ENCODE data around the gene MYO5A. TPM values are rescaled to one million over a fixed set of nuclear protein-coding genes. Genes with fewer than 3 reads are reported as not detected.

MYO5A gene
- total and polyA plus RNA-seq, 9 of the 15 experiments (the other 6 are each of a cell fraction or from before 2014, with no cell fraction given), result 0.03 to 0.82 (median 0.40) TPM

DNA sequence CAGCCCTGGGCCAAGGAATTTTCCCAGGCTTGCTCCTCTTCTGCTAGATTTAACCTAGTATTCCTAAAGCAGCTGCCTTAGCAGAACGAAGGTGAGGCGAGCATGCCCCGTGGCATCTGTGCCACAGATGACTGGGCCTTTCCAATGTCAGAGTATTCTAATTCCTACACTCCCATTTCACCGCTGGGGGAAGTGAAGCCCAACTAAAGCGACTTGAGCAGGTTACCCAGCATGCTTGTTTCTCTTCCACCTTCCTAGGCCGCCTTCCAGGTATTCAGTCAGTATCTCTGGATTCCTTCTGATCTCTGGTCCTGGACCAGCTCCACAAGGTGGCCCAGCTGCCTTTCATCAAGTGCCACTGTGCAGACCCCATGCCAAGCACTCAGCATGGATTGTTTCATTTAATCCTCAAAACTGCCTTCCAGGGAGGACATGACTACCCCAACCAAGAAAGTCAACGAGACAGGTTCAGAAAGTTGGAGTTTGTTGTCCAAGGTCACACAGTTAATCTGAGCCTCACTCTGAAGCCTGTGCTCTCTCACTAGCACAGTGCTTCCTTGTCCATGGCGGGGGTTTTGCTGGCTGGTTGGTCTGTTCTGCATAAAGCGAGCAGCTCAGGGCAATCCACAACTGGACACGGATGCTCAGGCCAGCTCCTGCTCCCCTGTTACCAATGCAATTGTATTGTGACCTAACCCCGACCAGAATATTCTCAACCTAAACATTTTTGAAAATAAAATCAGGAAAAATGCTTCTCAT lies 248.2 kb downstream of the MYO5A start:
- intact Hi-C loops (cut with micrococcal nuclease) (no loop called here), in situ Hi-C loops (cut with MboI) (no loop called here)
- peaks cover 7 to 61% of the 10 kb centered on the region in 2 experiments; a peak in 4 of 5 replicates for H3K27me3 ChIP-seq (ENCODE audit: control insufficient read depth in 2 of 2, insufficient read depth in 2 of 2, low read length in 2 of 2)
- no peak overlapping the region for H2AFZ ChIP-seq (ENCODE audit: low read depth, low read length)
- BruUV-seq (replicated peaks), result no TSS peak
- H3K9me1 ChIP-seq (ENCODE audit: control insufficient read depth, insufficient read depth, low read length), result no peaks in the 10 kb centered on the region
- ChIA-PET POLR2A (no interaction called here), CTCF (ENCODE audit: low intra/inter-chr PET ratio) (interaction anchor here (0.8 kb wide), 1 partner anchor 237 kb away, joined by 3 read pairs; no protein-coding TSS in a partner anchor)
- no peak overlapping the region for H3K4me2 ChIP-seq (ENCODE audit: insufficient read depth, low read length)
- H3K9ac ChIP-seq (ENCODE audit: insufficient read depth in 1 of 2, low read depth in 2 of 2, low read length in 2 of 2), result no peak overlapping the region
- H3K36me3 ChIP-seq (ENCODE audit: control insufficient read depth, insufficient read depth, low read length), result no peaks in the 10 kb centered on the region
- 0% methylated on average over 11 of the region's 11 CpGs for WGBS (ENCODE audit: insufficient coverage, low coverage, missing lambda C conversion rate)
- no peaks in the 10 kb centered on the region for H3K4me1 ChIP-seq (replicated peaks in 1 of 2; ENCODE audit: control insufficient read depth in 2 of 2, insufficient read depth in 2 of 2, low read length in 2 of 2)
- no peaks in the 10 kb centered on the region; the same call in 1 of the 2 replicates for H4K20me1 ChIP-seq (replicated peaks; ENCODE audit: control insufficient read depth, insufficient read depth, low read length)
- TF ChIP-seq ZNF121 (CRISPR knock-in tag; conservative IDR thresholded peaks at IDR 0.05), result no peak
- TF ChIP-seq BRD4 (IDR thresholded peaks at IDR 0.05), result no peak
- TF ChIP-seq, protein P1, sequence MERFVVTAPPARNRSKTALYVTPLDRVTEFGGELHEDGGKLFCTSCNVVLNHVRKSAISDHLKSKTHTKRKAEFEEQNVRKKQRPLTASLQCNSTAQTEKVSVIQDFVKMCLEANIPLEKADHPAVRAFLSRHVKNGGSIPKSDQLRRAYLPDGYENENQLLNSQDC (CRISPR knock-in tag; IDR thresholded peaks at IDR 0.05), result no peak
- TF ChIP-seq, protein P2, sequence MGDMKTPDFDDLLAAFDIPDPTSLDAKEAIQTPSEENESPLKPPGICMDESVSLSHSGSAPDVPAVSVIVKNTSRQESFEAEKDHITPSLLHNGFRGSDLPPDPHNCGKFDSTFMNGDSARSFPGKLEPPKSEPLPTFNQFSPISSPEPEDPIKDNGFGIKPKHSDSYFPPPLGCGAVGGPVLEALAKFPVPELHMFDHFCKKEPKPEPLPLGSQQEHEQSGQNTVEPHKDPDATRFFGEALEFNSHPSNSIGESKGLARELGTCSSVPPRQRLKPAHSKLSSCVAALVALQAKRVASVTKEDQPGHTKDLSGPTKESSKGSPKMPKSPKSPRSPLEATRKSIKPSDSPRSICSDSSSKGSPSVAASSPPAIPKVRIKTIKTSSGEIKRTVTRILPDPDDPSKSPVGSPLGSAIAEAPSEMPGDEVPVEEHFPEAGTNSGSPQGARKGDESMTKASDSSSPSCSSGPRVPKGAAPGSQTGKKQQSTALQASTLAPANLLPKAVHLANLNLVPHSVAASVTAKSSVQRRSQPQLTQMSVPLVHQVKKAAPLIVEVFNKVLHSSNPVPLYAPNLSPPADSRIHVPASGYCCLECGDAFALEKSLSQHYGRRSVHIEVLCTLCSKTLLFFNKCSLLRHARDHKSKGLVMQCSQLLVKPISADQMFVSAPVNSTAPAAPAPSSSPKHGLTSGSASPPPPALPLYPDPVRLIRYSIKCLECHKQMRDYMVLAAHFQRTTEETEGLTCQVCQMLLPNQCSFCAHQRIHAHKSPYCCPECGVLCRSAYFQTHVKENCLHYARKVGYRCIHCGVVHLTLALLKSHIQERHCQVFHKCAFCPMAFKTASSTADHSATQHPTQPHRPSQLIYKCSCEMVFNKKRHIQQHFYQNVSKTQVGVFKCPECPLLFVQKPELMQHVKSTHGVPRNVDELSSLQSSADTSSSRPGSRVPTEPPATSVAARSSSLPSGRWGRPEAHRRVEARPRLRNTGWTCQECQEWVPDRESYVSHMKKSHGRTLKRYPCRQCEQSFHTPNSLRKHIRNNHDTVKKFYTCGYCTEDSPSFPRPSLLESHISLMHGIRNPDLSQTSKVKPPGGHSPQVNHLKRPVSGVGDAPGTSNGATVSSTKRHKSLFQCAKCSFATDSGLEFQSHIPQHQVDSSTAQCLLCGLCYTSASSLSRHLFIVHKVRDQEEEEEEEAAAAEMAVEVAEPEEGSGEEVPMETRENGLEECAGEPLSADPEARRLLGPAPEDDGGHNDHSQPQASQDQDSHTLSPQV (IDR thresholded peaks at IDR 0.05), result no peak
- no peak for TF ChIP-seq CSDE1 (IDR thresholded peaks at IDR 0.05)
- TF ChIP-seq, protein P3, sequence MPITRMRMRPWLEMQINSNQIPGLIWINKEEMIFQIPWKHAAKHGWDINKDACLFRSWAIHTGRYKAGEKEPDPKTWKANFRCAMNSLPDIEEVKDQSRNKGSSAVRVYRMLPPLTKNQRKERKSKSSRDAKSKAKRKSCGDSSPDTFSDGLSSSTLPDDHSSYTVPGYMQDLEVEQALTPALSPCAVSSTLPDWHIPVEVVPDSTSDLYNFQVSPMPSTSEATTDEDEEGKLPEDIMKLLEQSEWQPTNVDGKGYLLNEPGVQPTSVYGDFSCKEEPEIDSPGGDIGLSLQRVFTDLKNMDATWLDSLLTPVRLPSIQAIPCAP (CRISPR knock-in tag; IDR thresholded peaks at IDR 0.05; ENCODE audit: borderline replicate concordance), result no peak
- TF ChIP-seq SNRNP70 (optimal IDR thresholded peaks at IDR 0.05; ENCODE audit: low read depth, low read length), result no peak
- no peak for TF ChIP-seq U2AF1 (optimal IDR thresholded peaks at IDR 0.05; ENCODE audit: low read depth, low read length)
- no peak for TF ChIP-seq DDX20 (tag; IDR thresholded peaks at IDR 0.05; ENCODE audit: low read depth)
- TF ChIP-seq, protein P4, sequence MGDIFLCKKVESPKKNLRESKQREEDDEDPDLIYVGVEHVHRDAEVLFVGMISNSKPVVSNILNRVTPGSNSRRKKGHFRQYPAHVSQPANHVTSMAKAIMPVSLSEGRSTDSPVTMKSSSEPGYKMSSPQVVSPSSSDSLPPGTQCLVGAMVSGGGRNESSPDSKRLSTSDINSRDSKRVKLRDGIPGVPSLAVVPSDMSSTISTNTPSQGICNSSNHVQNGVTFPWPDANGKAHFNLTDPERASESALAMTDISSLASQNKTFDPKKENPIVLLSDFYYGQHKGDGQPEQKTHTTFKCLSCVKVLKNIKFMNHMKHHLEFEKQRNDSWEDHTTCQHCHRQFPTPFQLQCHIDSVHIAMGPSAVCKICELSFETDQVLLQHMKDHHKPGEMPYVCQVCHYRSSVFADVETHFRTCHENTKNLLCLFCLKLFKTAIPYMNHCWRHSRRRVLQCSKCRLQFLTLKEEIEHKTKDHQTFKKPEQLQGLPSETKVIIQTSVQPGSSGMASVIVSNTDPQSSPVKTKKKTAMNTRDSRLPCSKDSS (IDR thresholded peaks at IDR 0.05; ENCODE audit: low read depth, partially characterized antibody), result no peak
- no peak for TF ChIP-seq TCFL5 (CRISPR knock-in tag; conservative IDR thresholded peaks at IDR 0.05)
- TF ChIP-seq CHCHD3 (CRISPR knock-in tag; IDR thresholded peaks at IDR 0.05), result no peak
- TF ChIP-seq CXXC5 (CRISPR knock-in tag; IDR thresholded peaks at IDR 0.05), result no peak
- TF ChIP-seq KDM2B (CRISPR knock-in tag; IDR thresholded peaks at IDR 0.05), result no peak
- DNase-seq (ENCODE audit: extremely low read depth in 1 of 4, low spot score in 3 of 4) (no peak), FAIRE-seq (no peak), ATAC-seq (no peak)
- H3K9me3 ChIP-seq (replicated peaks; ENCODE audit: control insufficient read depth, insufficient read depth, low read depth, low read length), result no peaks in the 10 kb centered on the region
- no peak overlapping the region for H3K4me3 ChIP-seq
- no peaks in the 10 kb centered on the region for H3K79me2 ChIP-seq (ENCODE audit: control insufficient read depth, insufficient read depth, low read length)
- no peak overlapping the region for H3K27ac ChIP-seq (ENCODE audit: extremely low read depth, low read depth, low read length)

All from K562 (cell line).